Skeletal muscle cell (primary cell): ENCODE measurements around the gene CHCHD3.
"Not testable (repeated sequence)": the region's sequence is repeated elsewhere in the genome, so short reads cannot be mapped to it uniquely, and the experiment has no call there.

ENCODE experiments used
- DNase-seq: peaks from one replicate; pipeline ENCODE4 v3.0.0-alpha.2; 2010; ENCODE audit warnings: low read depth
- H3K4me3 ChIP-seq: 2 replicates; pipeline ENCODE4 v1.5.1; 2011; ENCODE audit warnings: low read depth, mild to moderate bottlenecking, control low read depth, low read length, moderate library complexity

CHCHD3 gene

GRCh38 chr7:132972745-132973144 lies 109.1 kb downstream of the CHCHD3 start:
- H3K4me3 ChIP-seq = no peak overlapping the region
- peak; percentile 47 for DNase-seq

- no peak for DNase-seq
- H3K4me3 ChIP-seq = no peak overlapping the region
Observed at GRCh38 chr7:132970257-132970656, 111.6 kb downstream of the CHCHD3 start.

GRCh38 chr7:132969520-132969919 lies 112.4 kb downstream of the CHCHD3 start:
- no peak for DNase-seq
- H3K4me3 ChIP-seq = no peak overlapping the region

- not testable (repeated sequence) for H3K4me3 ChIP-seq, DNase-seq
Observed at GRCh38 chr7:132967470-132967848, 114.4 kb downstream of the CHCHD3 start.

- no peak overlapping the region for H3K4me3 ChIP-seq
- no peak for DNase-seq
Observed at GRCh38 chr7:132966754-132967469, 115.0 kb downstream of the CHCHD3 start.

GRCh38 chr7:132965951-132966350 lies 115.9 kb downstream of the CHCHD3 start:
- DNase-seq = no peak
- H3K4me3 ChIP-seq = no peak overlapping the region

- no peak for DNase-seq
- no peak overlapping the region for H3K4me3 ChIP-seq
Observed at GRCh38 chr7:132964876-132965275, 117.0 kb downstream of the CHCHD3 start.

- no peak for DNase-seq
Observed at GRCh38 chr7:132959891-132960290, 122.0 kb downstream of the CHCHD3 start.

GRCh38 chr7:132956556-132956955 lies 125.3 kb downstream of the CHCHD3 start:
- DNase-seq = no peak
- no peak overlapping the region for H3K4me3 ChIP-seq

More at GRCh38 chr7:132959891-132960290, 122.0 kb downstream of the CHCHD3 start:
- no peak overlapping the region for H3K4me3 ChIP-seq

- H3K4me3 ChIP-seq = no peak overlapping the region
- no peak for DNase-seq
Observed at GRCh38 chr7:132953468-132953867, 128.4 kb downstream of the CHCHD3 start.

- no peak overlapping the region for H3K4me3 ChIP-seq
- DNase-seq = no peak
Observed at GRCh38 chr7:132950725-132951124, 131.2 kb downstream of the CHCHD3 start.

GRCh38 chr7:132947011-132947410 lies 134.9 kb downstream of the CHCHD3 start:
- H3K4me3 ChIP-seq = no peak overlapping the region
- no peak for DNase-seq

GRCh38 chr7:132944774-132945173 lies 137.1 kb downstream of the CHCHD3 start:
- no peak for DNase-seq
- no peak overlapping the region for H3K4me3 ChIP-seq

GRCh38 chr7:132943645-132944044 lies 138.2 kb downstream of the CHCHD3 start:
- DNase-seq = no peak
- H3K4me3 ChIP-seq = no peak overlapping the region

- DNase-seq = no peak
- no peak overlapping the region for H3K4me3 ChIP-seq
Observed at GRCh38 chr7:132942701-132943100, 139.2 kb downstream of the CHCHD3 start.

- H3K4me3 ChIP-seq = no peak overlapping the region
- DNase-seq = no peak
Observed at GRCh38 chr7:132941905-132942304, 140.0 kb downstream of the CHCHD3 start.

GRCh38 chr7:132941428-132941827 lies 140.5 kb downstream of the CHCHD3 start:
- no peak overlapping the region for H3K4me3 ChIP-seq
- no peak for DNase-seq

- no peak overlapping the region for H3K4me3 ChIP-seq
- DNase-seq = no peak
Observed at GRCh38 chr7:132940084-132940483, 141.8 kb downstream of the CHCHD3 start.

- no peak overlapping the region for H3K4me3 ChIP-seq
- DNase-seq = no peak
Observed at GRCh38 chr7:132939495-132939894, 142.4 kb downstream of the CHCHD3 start.

GRCh38 chr7:132937286-132937685 lies 144.6 kb downstream of the CHCHD3 start:
- DNase-seq = no peak
- H3K4me3 ChIP-seq = no peak overlapping the region

GRCh38 chr7:132935608-132936007 lies 146.3 kb downstream of the CHCHD3 start:
- DNase-seq = no peak

GRCh38 chr7:132934017-132934416 lies 147.9 kb downstream of the CHCHD3 start:
- no peak for DNase-seq
- H3K4me3 ChIP-seq = no peak overlapping the region

More at GRCh38 chr7:132935608-132936007, 146.3 kb downstream of the CHCHD3 start:
- no peak overlapping the region for H3K4me3 ChIP-seq
